ENCODE measurements around the gene UQCC3. TPM values are rescaled to one million over a fixed set of nuclear protein-coding genes. Genes with fewer than 3 reads are reported as not detected.

Gene UQCC3
- total and polyA plus RNA-seq, 9 of the 15 experiments (the other 6 are each of a cell fraction or from before 2014, with no cell fraction given): 3.3 to 44.3 (median 8.0) TPM

- TF ChIP-seq, protein P1, sequence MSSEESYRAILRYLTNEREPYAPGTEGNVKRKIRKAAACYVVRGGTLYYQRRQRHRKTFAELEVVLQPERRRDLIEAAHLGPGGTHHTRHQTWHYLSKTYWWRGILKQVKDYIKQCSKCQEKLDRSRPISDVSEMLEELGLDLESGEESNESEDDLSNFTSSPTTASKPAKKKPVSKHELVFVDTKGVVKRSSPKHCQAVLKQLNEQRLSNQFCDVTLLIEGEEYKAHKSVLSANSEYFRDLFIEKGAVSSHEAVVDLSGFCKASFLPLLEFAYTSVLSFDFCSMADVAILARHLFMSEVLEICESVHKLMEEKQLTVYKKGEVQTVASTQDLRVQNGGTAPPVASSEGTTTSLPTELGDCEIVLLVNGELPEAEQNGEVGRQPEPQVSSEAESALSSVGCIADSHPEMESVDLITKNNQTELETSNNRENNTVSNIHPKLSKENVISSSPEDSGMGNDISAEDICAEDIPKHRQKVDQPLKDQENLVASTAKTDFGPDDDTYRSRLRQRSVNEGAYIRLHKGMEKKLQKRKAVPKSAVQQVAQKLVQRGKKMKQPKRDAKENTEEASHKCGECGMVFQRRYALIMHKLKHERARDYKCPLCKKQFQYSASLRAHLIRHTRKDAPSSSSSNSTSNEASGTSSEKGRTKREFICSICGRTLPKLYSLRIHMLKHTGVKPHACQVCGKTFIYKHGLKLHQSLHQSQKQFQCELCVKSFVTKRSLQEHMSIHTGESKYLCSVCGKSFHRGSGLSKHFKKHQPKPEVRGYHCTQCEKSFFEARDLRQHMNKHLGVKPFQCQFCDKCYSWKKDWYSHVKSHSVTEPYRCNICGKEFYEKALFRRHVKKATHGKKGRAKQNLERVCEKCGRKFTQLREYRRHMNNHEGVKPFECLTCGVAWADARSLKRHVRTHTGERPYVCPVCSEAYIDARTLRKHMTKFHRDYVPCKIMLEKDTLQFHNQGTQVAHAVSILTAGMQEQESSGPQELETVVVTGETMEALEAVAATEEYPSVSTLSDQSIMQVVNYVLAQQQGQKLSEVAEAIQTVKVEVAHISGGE (CRISPR knock-in tag; IDR thresholded peaks at IDR 0.05): peak; percentile 47 to 95 (median 63); a peak in 4 of 6 replicates
Observed at GRCh38 chr11:62678770-62679696, 7.6 kb downstream of the UQCC3 start, which contains the start of gene UBXN1 (continued).

DNA sequence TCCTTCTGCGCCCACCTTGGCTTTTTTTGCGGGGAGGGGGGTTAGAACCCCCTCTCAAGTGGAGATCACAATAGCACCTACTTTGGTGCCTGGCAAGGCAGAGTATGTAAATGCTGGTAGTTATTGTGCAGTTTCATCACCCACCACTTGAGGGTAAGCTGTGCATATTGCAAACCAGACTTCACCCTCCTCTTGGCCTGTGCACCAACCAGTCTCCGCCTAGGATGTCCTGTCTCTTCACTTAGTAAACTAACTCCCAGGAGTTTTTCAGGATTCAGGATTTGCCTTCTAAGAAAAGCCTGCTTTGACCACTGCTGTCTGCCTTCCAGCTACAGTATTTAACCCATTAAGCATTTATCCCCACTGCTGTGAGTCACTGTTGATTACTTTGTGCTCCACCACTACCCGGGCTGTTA is 9.4 kb downstream of the UQCC3 start:
- ATAC-seq (peak; percentile 81), FAIRE-seq (peak; percentile 86), DNase-seq (ENCODE audit: extremely low read depth in 1 of 4, low spot score in 3 of 4) (peak; percentile 38 to 81 (median 55))
- in situ Hi-C loops (cut with MboI): no loop called here
- BruUV-seq (replicated peaks): no TSS peak
- H3K4me3 ChIP-seq: no peak overlapping the region
- H3K9me1 ChIP-seq (ENCODE audit: control insufficient read depth, insufficient read depth, low read length): no peaks in the 10 kb centered on the region
- CTCF ChIA-PET (ENCODE audit: low intra/inter-chr PET ratio): no interaction called here
- H3K79me2 ChIP-seq (ENCODE audit: control insufficient read depth, insufficient read depth, low read length): peaks cover 34% of the 10 kb centered on the region
- no peaks in the 10 kb centered on the region for H3K27me3 ChIP-seq (ENCODE audit: control insufficient read depth in 2 of 2, insufficient read depth in 2 of 2, low read length in 2 of 2)
- no peaks in the 10 kb centered on the region for H4K20me1 ChIP-seq (replicated peaks; ENCODE audit: control insufficient read depth, insufficient read depth, low read length)
- no peaks in the 10 kb centered on the region for H3K9me3 ChIP-seq (replicated peaks; ENCODE audit: control insufficient read depth, insufficient read depth, low read depth, low read length)
- H3K27ac ChIP-seq (ENCODE audit: extremely low read depth, low read depth, low read length): peak overlapping the region; percentile 9
- intact Hi-C loops (cut with micrococcal nuclease): loop anchor here (5.0 kb wide), 2 partner anchors 201 to 299 kb away; partner anchors contain the start of gene SLC3A2
- peak overlapping the region; percentile 96 for H2AFZ ChIP-seq (ENCODE audit: low read depth, low read length)
- peak overlapping the region; percentile 14; the same call in 1 of the 2 replicates for H3K4me2 ChIP-seq (ENCODE audit: insufficient read depth, low read length)
- peaks cover 25 to 42% of the 10 kb centered on the region in 2 experiments; a peak in 4 of 5 replicates for H3K4me1 ChIP-seq (replicated peaks in 1 of 2; ENCODE audit: control insufficient read depth in 2 of 2, insufficient read depth in 2 of 2, low read length in 2 of 2)
- peaks cover 24% of the 10 kb centered on the region for H3K36me3 ChIP-seq (ENCODE audit: control insufficient read depth, insufficient read depth, low read length)
- 40% methylated on average over 4 of the region's 4 CpGs for WGBS (ENCODE audit: insufficient coverage, low coverage, missing lambda C conversion rate)
- POLR2A ChIA-PET: interaction anchor here (0.6 to 2.9 kb wide), 18 partner anchors 8 to 1351 kb away, joined by 3 to 27 read pairs (median 4); partner anchors contain the start of genes C11orf98, CSKMT, EEF1G and GANAB
- peak overlapping the region in 1 of 2 experiments; percentile 31; a peak in 2 of 4 replicates for H3K9ac ChIP-seq (ENCODE audit: insufficient read depth in 1 of 2, low read depth in 2 of 2, low read length in 2 of 2)
- TF ChIP-seq JUN (IDR thresholded peaks at IDR 0.05; ENCODE audit: borderline replicate concordance, low read depth, low read length) (peak; percentile 14; the same call in 1 of the 2 replicates), JUN (CRISPR knock-in tag; IDR thresholded peaks at IDR 0.05; ENCODE audit: borderline replicate concordance) (no peak), RBM34 (IDR thresholded peaks at IDR 0.05; ENCODE audit: borderline replicate concordance, insufficient read depth, low read length) (no peak), PRMT5 (CRISPR knock-in tag; IDR thresholded peaks at IDR 0.05) (no peak), MBD1 (CRISPR knock-in tag; IDR thresholded peaks at IDR 0.05) (no peak)
